GM12873 (cell line): ENCODE measurements around the gene AIFM1.

Experiments
- CTCF ChIP-seq: IDR thresholded peaks from 2 replicates; pipeline ENCODE4 v1.5.1; 2012; ENCODE audit warnings: low read depth, mild to moderate bottlenecking, moderate library complexity, low read length, control low read depth; ENCODE audit not compliant: insufficient read depth; ENCODE audit errors: missing control alignments

The AIFM1 gene

GRCh38 chrX:130170752-130171445, 5.3 kb upstream of the AIFM1 start:
- no peak for TF ChIP-seq CTCF

GRCh38 chrX:130167040-130167439, 1.4 kb upstream of the AIFM1 start:
- TF ChIP-seq CTCF: no peak

GRCh38 chrX:130166503-130166777, 799 bp upstream of the AIFM1 start:
- no peak for TF ChIP-seq CTCF

- no peak for TF ChIP-seq CTCF
Observed at GRCh38 chrX:130165181-130165702, 399 bp downstream of the AIFM1 start.

- no peak for TF ChIP-seq CTCF
Observed at GRCh38 chrX:130163398-130163797, 2.2 kb downstream of the AIFM1 start.

- TF ChIP-seq CTCF: no peak
Observed at GRCh38 chrX:130162094-130162735, 3.4 kb downstream of the AIFM1 start.

- no peak for TF ChIP-seq CTCF
Observed at GRCh38 chrX:130159776-130160175, 5.9 kb downstream of the AIFM1 start.
